ENCODE results near the gene NF1. TPM values are rescaled to one million over a fixed set of nuclear protein-coding genes. Genes with fewer than 3 reads are reported as not detected.
"Not testable (repeated sequence)": the region's sequence is repeated elsewhere in the genome, so short reads cannot be mapped to it uniquely, and the experiment has no call there.

Gene NF1
- total RNA-seq, 1 donor from 2014 or later = 24.0 TPM

DNA sequence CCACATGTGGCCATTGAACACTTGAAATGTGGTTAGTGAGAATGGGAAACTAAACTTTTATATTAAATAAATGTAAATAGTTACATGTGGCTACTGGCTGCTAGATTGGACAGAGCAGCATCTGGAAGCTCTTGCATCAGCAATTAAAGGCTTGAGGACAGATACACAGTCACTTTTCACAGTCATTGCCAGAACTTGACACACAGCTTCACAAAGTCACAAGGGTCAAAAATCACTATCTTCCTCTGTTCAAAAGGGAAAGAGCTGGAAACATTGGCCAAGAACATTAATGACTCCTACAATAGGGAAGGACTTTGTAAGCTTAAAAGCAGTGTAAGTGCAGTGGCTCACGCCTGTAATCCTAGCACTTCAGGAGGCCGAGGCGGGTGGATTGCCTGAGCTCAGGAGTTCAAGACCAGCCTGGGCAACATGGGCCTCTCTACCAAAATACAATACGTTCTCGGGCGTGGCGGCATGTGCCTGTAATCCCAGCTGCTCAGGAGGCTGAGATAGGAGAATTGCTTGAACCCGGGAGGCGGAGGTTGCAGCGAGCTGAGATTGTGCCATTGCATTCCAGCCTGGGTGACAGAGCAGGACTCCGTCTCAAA, 288.0 kb downstream of the NF1 start:
- DNase-seq (ENCODE audit: low read depth, low spot score) = not testable (repeated sequence)

DNA sequence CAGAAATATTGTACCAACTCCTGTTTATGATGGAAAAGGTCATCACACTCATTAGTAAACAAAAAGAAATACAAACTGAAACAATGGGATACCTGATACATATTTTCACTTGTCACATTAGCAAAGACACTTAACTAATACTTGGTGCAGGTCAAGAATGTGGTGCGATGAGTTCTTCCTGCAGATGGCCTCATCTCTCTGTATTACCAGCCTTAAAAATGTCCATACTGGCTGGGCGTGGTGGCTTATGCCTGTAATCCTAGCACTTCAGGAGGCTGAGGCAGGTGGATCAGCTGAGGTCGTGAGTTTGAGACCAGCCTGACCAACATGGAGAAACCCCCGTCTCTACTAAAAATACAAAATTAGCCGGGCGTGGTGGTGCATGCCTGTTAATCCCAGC, 288.7 kb downstream of the NF1 start:
- DNase-seq (ENCODE audit: low read depth, low spot score) = not testable (repeated sequence)

DNA sequence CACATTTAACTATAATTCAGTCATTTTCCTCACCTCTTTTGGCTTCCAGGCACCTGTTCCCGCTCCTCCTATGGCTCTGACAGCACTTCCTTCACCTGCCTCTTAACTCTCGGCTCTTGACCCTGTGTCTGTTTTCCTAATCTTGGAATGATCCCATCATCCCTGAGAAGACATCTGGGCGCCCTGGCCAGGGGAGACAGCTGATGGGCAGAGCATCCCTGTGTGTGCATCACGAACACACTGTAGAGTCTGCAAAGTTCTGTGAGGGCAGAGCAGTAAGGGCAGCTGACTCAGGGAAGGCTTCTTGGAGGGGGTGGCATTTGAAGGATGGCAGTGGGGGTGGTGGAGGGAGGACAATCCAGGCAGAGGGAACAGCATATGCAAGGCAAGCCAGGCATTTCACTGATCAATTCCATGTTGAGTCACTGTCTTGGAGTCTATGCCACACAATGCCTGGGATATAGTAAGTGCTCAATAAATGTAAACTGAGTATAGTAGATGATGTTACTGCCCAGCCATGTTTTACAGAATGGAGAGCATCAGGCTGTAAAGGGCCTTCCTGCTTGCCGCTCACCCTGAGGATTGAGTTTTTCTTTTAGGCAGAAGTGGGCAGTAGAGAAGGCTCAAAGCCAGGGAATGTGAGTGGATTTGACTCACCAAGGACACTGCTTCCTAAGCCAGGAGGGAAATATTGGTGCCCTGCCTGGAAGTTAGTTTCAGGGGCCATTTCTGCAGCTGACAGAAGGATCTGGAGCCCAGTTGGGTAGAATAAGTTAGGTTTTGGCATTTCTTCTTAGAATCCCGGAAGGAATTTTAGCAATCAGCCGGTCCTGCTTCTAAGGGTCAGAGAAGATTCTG, 290.9 kb downstream of the NF1 start:
- no peak for DNase-seq (ENCODE audit: low read depth, low spot score)

DNA sequence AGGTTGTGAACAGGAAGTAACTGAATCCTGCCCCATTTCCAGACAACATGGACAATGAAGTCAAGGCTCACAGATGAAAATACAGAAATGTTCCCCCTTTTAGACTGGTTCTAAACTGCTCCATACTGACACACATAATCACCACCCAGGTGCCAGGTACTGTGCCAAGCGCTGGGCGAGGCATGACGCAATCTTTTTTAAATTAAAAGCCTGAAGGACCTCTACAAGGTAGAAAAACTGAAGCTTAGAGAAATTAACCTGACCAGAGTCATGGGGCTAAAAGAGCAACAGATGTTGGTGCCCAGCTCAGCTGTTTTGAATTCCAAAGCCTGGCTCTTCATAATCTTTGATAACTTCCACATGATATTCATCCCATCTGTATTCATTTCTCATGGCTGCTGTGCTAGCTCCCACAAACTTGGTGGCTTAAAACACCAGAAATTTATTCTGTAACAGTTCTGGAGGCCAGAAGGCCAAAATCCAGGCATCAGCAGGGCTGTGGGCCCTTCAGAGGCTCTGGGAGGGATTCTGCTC, 291.8 kb downstream of the NF1 start:
- no peak for DNase-seq (ENCODE audit: low read depth, low spot score)

DNA sequence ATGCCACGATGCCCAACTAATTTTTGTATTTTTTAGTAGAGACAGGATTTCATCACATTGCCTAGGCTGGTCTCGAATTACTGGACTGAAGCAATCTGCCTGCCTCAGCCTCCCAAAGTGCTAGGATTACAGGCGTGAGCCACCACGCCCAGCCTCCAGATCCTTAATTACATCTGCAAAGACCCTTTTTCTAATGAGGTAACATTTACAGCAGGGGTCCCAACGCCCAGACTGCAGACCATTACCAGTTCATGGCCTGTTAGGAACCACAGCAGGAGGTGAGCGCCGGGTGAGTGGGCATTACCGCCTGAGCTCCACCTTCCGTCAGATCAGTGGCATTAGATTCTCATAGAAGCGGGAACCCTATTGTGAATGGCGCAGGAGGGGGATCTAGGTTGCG, 292.7 kb downstream of the NF1 start:
- no peak for DNase-seq (ENCODE audit: low read depth, low spot score)

DNA sequence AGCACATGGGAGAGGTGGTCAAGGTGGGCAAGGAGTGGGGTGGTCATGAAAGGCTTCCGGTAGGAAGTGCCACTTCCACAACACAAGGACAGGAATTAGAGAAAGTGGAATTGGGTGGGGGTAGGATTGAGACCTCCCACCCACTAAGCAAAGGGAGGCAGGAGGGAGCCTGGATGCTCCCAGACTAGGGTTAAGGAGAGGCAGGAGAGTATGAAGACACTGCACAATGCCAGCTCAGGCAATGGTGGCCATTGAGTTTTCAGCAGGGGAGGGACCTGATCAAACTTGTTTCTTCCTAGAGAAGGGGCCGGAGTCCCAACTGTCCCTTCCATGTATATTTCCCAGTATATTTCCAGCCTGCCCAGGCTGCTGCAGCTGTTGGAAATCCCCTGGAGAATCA, 293.6 kb downstream of the NF1 start:
- DNase-seq (ENCODE audit: low read depth, low spot score) = no peak

DNA sequence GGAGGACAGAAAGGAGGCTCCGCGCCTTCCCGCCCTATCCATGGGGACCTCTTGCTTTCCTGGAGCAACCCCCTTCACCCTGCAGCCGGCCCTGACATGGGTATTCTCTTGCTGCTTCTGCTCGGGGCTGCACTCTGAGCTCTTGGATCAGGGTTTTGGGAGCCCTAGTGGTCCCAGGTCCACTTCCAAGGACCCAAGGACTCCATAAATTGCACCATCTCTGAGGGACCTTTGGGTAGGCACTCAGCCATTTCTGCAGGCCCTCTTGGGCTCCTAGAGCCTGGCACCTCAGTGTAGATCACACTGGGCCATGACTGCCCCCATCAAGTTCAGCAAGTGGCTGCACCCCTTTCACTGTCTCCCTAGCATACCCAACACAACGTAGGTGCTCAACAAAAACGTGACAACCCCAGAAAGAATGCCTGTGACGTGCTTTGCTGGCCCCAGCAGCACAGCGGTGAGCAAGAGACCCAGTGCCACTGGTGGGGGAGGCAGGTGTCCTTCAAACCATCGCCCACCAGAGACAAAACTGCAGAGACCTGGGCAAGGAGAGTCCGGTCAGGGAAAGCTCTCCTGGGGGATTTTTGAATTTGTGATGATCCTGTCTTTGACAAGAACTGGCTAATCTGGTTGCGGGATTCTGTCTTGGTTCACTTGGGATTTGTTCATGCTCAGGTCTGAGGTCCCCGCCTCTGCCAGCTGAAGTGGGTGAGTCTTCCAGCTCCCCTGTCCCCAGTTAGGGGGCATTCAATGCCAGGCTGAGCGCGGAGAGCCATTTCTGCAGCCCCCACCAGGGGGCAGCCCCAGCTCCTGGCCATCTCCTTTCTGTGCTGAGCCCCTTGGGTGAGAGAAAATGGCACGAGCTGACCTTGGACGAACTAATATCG, 294.2 kb downstream of the NF1 start:
- no peak for DNase-seq (ENCODE audit: low read depth, low spot score)

DNA sequence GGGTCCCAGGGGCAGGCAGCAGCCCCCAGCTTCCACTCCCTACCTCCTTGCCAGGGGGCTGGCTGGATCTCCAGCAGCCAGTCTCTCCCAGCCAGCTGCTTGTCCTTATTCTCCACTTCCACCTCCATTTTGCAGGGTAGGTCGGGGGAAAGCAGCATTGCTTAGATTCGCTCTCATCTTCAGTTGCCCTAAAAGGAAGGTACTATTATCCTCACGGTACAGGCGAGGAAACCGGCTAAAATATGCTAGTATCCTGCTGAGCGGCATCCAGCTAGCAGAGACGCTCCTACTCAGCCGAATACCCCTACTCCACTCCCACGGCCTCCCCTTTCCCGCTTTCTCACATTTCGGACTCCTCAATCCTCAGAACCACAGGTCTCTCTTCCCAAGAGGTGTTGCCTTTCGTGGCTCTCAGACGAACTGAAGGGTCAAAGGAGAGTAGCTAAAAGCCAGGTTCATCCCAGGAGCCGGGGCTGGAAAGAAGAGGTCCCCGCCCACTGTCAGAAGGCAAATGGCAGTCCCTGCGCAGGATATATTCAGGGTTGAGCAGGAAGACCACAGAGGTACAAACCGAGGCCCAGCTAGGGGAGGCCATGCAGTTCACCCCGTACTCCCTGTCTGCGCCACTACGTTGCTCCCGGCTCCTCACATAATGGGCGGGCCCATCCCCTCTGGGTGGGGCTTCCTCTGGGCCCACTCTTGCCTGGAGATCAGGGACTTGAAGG, 295.0 kb downstream of the NF1 start:
- DNase-seq (ENCODE audit: low read depth, low spot score) = no peak

DNA sequence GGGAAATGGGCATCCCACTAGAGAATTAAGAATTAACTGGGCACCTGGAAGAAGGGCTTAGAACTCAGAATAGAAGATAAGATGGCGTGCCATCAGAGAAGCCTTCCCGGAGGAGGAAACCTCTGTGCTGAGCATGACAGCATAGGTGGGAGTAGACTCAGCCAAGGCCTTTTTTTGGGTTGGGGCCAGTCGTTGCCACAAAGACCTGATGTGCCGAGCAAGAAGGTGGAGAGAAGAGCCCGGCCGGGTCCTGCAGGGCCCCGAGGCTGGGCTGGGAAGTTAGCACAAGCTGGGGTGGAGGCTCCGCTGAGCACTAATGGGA, 295.6 kb downstream of the NF1 start:
- no peak for DNase-seq (ENCODE audit: low read depth, low spot score)

DNA sequence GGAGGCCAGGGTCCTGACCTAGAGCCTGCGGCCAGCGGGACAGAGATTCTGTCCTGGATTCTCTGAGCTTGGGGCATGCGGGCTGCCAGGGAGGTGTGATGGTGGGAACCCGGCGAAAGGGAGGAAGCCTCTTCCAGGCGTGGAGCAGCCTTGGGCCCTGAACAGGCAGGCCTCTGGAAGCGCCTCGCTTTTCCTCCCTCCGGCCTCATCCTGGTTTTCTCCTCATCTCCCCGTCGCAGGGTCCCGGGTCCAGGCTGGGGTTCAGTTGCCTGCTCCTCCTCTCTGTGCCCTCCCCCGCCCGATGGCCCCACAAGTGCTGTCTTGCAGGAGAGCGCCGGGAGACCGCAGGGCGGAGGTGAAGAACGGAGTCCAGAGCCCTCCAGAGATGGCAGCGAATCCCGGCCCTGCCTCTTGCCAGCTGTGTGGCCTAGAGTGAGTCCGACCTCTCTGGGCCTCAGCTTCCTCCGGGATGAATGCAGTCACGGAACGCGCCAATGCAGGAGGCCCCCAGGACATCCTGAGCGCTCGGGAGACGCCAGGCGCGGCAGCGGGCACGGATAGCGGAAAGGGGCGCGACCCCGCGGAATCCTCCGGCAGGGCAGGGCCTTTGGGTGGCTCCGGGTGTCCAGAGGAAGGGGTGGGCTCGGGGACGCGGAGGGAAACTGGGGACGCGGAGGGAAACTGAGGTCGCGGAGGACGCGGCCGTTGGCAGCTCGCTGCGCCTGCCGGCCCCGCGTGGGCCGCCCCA, 296.1 kb downstream of the NF1 start:
- DNase-seq (ENCODE audit: low read depth, low spot score) = no peak

DNA sequence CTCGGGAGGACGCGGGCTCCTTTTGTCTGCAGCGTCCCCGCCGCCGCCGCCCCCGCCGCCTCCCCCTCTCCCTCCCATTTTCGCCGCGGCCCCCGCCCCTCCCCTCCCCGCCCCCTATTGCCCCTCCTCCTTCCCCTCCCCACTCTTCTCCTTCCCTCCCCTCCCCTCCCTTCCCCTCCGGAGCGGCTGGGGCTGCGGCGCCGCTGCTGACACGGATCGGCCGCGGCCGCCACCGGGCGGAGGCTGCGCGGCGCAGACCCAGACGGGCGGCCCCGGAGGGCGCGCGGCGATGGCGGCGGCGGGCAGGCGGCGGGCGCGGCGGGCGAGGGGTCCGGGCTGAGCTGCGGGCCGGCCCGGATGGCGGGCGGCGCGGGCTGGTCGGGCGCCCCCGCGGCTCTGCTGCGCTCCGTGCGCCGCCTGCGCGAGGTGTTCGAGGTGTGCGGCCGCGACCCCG, 296.7 kb downstream of the NF1 start, which contains the start of gene RAB11FIP4:
RAB11FIP4 (plus strand) TSS at position 180 of the 454 bp plus-strand sequence; CDS start at position 358, 178 bp downstream.
- no peak for DNase-seq (ENCODE audit: low read depth, low spot score)

DNA sequence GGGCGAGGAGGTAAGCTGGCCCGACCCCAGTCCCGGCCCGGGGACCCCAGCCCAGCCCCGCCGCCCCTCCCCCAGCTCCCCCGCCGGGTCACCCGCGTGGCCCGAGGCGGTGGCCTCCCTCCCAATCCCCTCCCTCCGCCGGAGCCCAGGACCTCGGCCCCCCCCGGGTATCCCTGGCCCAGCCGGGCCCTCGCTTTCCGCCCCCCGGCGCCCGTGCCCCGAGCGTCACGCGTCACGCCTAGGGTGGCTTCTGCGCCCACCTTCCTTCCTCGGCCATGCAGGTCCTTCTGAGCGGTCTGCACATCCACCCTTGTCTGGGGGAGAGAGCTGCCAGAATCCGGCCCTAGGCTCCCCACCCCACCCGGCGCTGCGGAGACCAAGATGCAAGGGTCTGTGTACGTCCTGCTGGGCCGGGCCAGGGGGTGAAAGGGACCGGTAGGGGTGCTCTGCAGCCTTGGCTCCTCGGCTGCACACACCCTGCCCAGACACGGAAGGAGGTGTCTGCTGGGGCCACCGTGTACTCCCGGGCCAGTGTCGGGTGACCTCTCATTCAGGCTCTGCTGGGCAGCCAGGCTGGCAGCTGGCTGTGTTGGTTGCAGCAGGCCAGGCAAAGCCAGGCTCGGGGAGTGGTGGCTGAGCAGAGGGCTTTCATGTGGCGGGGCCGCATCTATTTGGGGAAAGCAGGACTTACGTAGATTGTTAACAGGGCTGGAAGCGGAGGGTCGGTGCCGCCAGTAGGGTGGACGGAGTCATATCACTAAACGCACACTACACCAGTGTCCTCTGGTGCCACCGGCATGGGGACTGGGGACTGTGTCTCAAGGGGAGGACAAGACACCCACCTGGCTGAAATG, 297.5 kb downstream of the NF1 start:
- DNase-seq (ENCODE audit: low read depth, low spot score) = no peak

DNA sequence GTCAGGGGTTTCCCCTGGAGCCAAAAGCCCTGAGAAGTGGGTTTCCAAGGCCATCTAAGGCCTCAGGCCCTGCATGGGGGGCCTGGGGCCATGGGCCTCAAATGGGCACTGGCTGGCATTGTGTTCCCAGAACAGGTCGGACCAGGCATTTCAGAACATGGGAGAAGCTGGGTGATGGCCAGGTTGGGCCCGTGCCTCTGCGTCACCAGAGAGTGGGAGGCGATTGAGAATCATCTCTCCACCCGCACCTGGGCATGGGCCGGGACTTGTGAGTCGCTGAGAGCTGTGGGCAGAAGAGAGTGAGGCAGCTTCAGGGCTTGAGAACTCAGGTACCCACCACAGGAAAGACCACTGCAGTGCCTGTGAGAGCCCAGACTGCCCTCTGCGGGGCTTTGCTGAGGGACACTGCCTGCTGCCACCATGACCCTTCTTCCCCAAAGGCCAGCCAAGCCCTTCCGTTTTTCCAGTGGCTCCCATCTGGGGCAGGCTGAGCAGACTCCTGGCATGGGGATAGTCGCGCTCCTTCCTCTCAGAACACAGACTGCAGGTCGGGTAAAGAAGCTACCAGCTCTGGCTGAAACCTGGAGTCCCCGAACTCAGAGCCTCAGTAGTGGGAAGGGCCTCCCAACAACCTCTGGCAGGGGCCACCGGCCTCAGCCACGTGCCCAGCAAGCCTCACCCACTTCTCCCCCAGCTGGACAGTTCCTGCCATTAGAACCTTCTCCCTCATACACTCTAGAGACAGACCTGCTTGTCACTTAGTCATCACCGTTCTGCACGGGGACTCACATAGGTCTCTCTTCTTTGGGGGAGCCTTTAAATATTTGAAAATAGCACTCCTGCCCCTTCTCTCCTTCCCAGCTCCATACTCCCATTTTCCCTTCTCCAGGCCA, 298.3 kb downstream of the NF1 start:
- no peak for DNase-seq (ENCODE audit: low read depth, low spot score)

DNA sequence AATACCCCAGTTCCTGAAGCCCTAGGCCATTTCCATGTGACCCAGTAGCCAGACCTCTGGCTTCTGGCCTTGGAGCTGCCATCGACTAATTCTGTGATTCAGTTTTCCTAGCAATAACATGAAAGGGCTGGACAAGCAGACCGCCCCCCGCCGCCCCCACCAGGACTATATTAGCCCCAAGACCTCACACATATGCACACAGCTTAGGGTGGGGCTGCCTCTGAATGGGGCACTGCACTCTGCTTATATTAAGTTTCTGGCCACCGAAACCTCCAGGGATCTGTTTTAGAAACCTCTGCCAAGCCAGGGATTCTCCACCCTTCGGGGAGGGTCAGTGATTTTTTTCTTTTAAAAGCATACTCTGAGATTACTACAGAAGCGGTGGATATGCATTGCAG, 299.0 kb downstream of the NF1 start:
- DNase-seq (ENCODE audit: low read depth, low spot score) = no peak

DNA sequence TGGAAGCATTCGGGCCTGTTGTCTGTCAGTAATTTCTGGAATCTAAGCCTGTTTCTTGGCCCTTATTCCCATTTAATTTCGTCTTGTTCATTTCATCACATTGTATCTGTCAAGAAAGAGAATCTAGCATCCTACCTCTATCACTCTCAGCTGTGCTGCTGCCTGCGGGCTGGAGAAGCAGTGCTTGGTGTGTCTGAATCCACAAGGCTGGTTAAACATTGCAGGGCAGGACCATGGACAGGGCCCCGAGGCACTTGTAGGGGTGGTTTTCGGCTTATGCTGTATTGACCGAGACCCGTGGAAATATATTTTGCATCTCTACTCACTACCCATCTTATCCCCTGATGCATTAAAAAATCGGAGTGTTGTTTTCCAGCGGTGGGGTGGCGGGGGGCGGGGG, 299.8 kb downstream of the NF1 start:
- DNase-seq (ENCODE audit: low read depth, low spot score) = peak; percentile 17

DNA sequence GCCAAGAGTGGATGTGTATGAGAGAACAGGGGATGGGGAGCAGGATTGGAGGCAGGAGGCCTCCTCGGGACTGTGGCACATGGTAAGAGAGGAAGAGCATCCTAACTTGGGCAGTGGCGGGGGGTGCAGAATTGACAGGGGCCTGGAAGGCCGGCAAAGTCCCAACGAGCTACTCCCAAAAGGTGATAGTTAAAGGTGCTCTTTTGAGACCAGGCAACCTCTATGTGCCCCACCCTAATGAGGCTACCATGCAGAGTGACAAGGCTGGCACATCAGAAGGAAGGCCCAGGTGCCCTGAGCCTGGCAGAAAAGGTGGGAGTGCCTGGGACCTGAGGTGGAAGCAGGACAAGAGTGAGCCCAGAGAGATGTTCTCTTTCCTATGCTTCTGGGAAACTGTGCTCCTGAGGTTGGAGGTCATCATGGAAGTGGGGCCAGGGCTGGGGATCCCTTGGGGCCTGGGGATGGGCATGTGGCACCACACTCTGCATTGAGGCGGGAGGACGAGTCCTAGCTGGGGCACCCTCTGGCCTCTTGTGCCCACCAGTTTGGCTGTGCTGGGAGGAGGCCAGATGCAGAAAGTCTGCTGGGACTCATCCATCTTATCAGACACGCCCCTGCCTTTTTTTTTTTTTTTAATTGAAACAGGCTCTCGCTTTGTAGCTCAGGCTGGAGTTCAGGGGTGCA, 302.6 kb downstream of the NF1 start:
- DNase-seq (ENCODE audit: low read depth, low spot score) = no peak

DNA sequence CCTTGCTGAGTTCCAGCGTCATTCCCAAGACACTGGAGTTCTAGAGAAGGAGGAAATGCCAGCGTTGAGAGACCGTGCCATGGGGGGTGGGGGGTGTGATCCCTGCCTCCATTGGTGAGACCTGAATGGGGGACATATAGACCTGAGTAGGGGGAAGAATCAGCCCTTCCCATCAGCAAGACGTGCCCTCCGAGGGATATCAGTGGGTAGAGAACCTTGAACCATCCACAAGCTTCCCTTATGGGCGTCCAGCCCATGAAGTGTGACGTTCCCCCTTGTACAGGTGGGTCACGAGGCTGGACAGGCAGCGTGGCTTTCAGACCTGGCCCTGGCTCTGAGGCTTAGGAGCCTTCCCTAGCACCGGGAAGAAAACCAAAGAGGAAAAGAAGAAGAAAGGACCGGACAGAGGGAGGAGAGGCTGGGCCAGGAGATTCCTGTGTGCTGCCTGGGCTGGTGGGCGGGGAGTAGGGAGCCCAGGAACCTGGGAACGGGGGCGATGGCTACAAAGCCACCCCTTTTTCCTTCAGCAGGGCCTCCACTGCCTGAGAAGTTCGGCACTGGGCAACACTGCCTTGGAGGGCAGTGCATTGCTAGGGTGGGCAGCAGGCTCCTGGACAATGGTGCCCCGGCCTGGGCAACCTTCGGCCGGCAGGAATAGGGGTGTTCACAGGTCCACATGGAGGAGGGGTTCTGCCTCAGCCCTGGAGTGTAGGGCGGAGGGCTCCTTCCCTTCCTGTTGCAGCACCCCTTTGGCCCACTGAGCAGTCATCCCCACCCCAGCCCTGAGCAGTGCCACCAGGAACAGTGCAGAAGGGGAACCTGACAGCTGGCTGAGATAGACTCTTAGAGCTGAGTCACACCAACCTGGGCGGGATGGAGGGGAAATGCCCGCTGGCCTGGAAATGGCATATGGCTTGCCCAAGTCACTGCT, 303.9 kb downstream of the NF1 start:
- no peak for DNase-seq (ENCODE audit: low read depth, low spot score)
